Hematopoietic multipotent progenitor cell treated with erythropoietin and hydrocortisone succinate and interleukin-3 and kit ligand, for 8 days (in vitro differentiated cells): ENCODE results near the gene SIRT1.
"Not testable (repeated sequence)": the region's sequence is repeated elsewhere in the genome, so short reads cannot be mapped to it uniquely, and the experiment has no call there.

Experiments
- DNase-seq: peaks from one replicate; pipeline ENCODE4 v3.0.0-alpha.2; 2015

SIRT1 gene

GRCh38 chr10:67878133-67878532 is 6.3 kb upstream of the SIRT1 start:
- DNase-seq = no peak

GRCh38 chr10:67883710-67884312 is 645 bp upstream of the SIRT1 start:
- no peak for DNase-seq

GRCh38 chr10:67884842-67885670 is 600 bp downstream of the SIRT1 start:
- peak; percentile 76 for DNase-seq

GRCh38 chr10:67893637-67894036 is 9.2 kb downstream of the SIRT1 start:
- no peak for DNase-seq

GRCh38 chr10:67903581-67903980 is 19.1 kb downstream of the SIRT1 start:
- no peak for DNase-seq

- no peak for DNase-seq
Measured at GRCh38 chr10:67912331-67912946, 28.0 kb downstream of the SIRT1 start.

GRCh38 chr10:67914777-67915340 is 30.4 kb downstream of the SIRT1 start:
- no peak for DNase-seq

GRCh38 chr10:67917169-67917568 is 32.7 kb downstream of the SIRT1 start:
- no peak for DNase-seq

- no peak for DNase-seq
Measured at GRCh38 chr10:67917679-67918078, 33.2 kb downstream of the SIRT1 start.

GRCh38 chr10:67921065-67921464 is 36.6 kb downstream of the SIRT1 start:
- DNase-seq = no peak

- DNase-seq = no peak
Measured at GRCh38 chr10:67923551-67923950, 39.1 kb downstream of the SIRT1 start.

- no peak for DNase-seq
Measured at GRCh38 chr10:67924136-67924535, 39.7 kb downstream of the SIRT1 start.

- no peak for DNase-seq
Measured at GRCh38 chr10:67925449-67926005, 41.1 kb downstream of the SIRT1 start.

GRCh38 chr10:67926951-67927350 is 42.5 kb downstream of the SIRT1 start:
- no peak for DNase-seq

- no peak for DNase-seq
Measured at GRCh38 chr10:67933199-67933598, 48.7 kb downstream of the SIRT1 start.

- DNase-seq = no peak
Measured at GRCh38 chr10:67934336-67934735, 49.9 kb downstream of the SIRT1 start.

GRCh38 chr10:67935223-67935622 is 50.8 kb downstream of the SIRT1 start:
- DNase-seq = no peak

- no peak for DNase-seq
Measured at GRCh38 chr10:67936416-67936815, 52.0 kb downstream of the SIRT1 start.

GRCh38 chr10:67943917-67944316 is 59.5 kb downstream of the SIRT1 start:
- DNase-seq = no peak

- no peak for DNase-seq
Measured at GRCh38 chr10:67955614-67956013, 71.2 kb downstream of the SIRT1 start.

GRCh38 chr10:67959839-67960476 is 75.5 kb downstream of the SIRT1 start:
- no peak for DNase-seq

GRCh38 chr10:67965456-67965855 is 81.0 kb downstream of the SIRT1 start:
- DNase-seq = no peak

- DNase-seq = not testable (repeated sequence)
Measured at GRCh38 chr10:67966035-67966434, 81.6 kb downstream of the SIRT1 start.
